Gastrocnemius medialis (tissue), 4 donors: ENCODE results near the gene ADCY1.

Experiments
- CTCF ChIP-seq, 5 experiments: fragments of 450-650 bp in 3 of 5; fragments of 200-600 bp in 2 of 5; sonication (generic) in 2 of 5; IDR thresholded peaks in 4 of 5; conservative IDR thresholded peaks in 1 of 5; 1 replicate in 4 of 5; 2 replicates in 1 of 5; pipeline ENCODE4 v1.5.1; 2016 to 2019; ENCODE audit warnings: antibody characterized with exemption in 5 of 5, mild to moderate bottlenecking in 3 of 5, moderate library complexity in 3 of 5
- POLR2A ChIP-seq, 2 donors: fragments of 450-650 bp; IDR thresholded peaks; one replicate each; pipeline ENCODE4 v1.6.1; 2017; ENCODE audit warnings: antibody characterized with exemption in 2 of 2, mild to moderate bottlenecking in 2 of 2, moderate library complexity in 2 of 2

GRCh38 chr7:45682358-45682735, 108.2 kb downstream of the ADCY1 start:
- TF ChIP-seq CTCF (IDR thresholded peaks at IDR 0.05 in 4 of 5, conservative IDR thresholded peaks at IDR 0.05 in 1 of 5), result no peak
- TF ChIP-seq POLR2A (IDR thresholded peaks at IDR 0.05), result no peak
